ENCODE results near the gene GPAT3.

DNA sequence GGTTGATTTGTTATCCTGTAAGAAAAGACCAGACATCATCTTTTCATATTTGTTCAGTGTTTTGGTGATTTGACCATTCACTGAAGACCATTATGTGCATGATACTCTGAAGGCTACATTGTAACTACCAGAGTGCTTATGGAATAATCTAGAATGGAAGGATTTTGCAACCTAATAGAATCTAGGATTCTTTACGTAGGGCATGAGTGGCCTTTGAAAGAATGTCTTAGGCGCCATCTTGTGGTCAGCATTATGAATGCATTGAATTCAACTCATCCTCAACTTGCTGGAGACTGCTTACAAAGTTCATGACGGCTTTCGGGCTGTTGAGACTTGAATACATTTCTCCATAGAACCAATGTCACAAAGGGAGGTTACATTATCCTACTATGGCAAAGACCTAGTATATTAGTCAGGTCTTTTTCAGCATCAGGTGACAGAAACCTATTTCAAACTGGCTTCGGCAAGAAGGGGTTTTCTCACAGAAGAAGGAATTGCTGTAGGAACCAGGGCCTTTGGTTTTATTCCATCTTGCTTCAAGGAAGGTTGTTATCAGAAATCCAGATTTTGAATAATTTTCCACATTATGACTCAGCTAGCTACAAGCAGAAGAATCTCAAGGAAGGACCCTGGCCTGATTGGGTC lies 104.1 kb downstream of the GPAT3 start:
- TF ChIP-seq, protein P1, sequence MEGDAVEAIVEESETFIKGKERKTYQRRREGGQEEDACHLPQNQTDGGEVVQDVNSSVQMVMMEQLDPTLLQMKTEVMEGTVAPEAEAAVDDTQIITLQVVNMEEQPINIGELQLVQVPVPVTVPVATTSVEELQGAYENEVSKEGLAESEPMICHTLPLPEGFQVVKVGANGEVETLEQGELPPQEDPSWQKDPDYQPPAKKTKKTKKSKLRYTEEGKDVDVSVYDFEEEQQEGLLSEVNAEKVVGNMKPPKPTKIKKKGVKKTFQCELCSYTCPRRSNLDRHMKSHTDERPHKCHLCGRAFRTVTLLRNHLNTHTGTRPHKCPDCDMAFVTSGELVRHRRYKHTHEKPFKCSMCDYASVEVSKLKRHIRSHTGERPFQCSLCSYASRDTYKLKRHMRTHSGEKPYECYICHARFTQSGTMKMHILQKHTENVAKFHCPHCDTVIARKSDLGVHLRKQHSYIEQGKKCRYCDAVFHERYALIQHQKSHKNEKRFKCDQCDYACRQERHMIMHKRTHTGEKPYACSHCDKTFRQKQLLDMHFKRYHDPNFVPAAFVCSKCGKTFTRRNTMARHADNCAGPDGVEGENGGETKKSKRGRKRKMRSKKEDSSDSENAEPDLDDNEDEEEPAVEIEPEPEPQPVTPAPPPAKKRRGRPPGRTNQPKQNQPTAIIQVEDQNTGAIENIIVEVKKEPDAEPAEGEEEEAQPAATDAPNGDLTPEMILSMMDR (IDR thresholded peaks at IDR 0.05) = peak; percentile 70
- no peak for TF ChIP-seq POLR2AphosphoS5 (IDR thresholded peaks at IDR 0.05; ENCODE audit: low read depth, low read length)
- TF ChIP-seq, protein P2, sequence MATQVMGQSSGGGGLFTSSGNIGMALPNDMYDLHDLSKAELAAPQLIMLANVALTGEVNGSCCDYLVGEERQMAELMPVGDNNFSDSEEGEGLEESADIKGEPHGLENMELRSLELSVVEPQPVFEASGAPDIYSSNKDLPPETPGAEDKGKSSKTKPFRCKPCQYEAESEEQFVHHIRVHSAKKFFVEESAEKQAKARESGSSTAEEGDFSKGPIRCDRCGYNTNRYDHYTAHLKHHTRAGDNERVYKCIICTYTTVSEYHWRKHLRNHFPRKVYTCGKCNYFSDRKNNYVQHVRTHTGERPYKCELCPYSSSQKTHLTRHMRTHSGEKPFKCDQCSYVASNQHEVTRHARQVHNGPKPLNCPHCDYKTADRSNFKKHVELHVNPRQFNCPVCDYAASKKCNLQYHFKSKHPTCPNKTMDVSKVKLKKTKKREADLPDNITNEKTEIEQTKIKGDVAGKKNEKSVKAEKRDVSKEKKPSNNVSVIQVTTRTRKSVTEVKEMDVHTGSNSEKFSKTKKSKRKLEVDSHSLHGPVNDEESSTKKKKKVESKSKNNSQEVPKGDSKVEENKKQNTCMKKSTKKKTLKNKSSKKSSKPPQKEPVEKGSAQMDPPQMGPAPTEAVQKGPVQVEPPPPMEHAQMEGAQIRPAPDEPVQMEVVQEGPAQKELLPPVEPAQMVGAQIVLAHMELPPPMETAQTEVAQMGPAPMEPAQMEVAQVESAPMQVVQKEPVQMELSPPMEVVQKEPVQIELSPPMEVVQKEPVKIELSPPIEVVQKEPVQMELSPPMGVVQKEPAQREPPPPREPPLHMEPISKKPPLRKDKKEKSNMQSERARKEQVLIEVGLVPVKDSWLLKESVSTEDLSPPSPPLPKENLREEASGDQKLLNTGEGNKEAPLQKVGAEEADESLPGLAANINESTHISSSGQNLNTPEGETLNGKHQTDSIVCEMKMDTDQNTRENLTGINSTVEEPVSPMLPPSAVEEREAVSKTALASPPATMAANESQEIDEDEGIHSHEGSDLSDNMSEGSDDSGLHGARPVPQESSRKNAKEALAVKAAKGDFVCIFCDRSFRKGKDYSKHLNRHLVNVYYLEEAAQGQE (IDR thresholded peaks at IDR 0.05; ENCODE audit: insufficient read depth in 1 of 2, low read depth in 2 of 2, low read length in 1 of 2) = no peak

Data from Panc1 (cell line).